Measurements from ENCODE around the gene DUSP1.
A peak's percentile ranks its signal among the peaks of the same experiment; 100 is the strongest.

Gene DUSP1

GRCh38 chr5:172809774-172810173 lies 38.8 kb upstream of the DUSP1 start (continued):
- TF ChIP-seq ZFP3 (CRISPR knock-in tag; IDR thresholded peaks at IDR 0.05) = no peak
- no peak for TF ChIP-seq RARB (CRISPR knock-in tag; IDR thresholded peaks at IDR 0.05)

DNA sequence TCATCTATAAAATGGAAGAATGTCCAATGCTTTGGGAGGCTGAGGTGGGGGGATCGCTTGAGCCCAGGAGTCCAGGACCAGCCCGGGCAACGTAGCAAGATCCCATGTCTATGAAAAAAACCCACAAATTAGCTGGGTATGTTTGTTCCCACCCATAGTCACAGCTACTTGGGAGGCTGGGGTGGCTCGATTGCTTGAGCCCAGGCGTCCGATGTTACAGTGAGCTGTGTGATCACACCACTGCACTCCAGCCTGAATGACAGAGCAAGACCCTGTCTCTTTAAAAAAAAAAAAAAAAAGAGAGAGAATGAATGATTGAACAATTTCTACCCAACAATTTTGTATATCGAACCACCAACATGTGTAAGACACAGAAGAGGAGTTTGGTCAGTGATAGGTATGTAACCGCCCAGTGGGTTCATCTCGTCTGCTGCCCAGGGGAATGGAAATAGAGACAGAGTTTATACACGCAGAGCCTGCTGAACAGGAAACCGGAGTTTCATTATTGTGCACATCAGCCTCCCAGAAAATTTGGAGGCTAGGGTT lies 36.8 kb upstream of the DUSP1 start:
- no peak for ATAC-seq
- TF ChIP-seq CSRNP3 (CRISPR knock-in tag; IDR thresholded peaks at IDR 0.05) (no peak), PPARA (CRISPR knock-in tag; IDR thresholded peaks at IDR 0.05; ENCODE audit: borderline replicate concordance) (no peak), GLIS3 (CRISPR knock-in tag; IDR thresholded peaks at IDR 0.05) (no peak), TOX (CRISPR knock-in tag; IDR thresholded peaks at IDR 0.05; ENCODE audit: borderline replicate concordance) (no peak), BACH2 (CRISPR knock-in tag; IDR thresholded peaks at IDR 0.05; ENCODE audit: borderline replicate concordance) (no peak), TSHZ2 (CRISPR knock-in tag; IDR thresholded peaks at IDR 0.05) (no peak), ZNF8 (CRISPR knock-in tag; IDR thresholded peaks at IDR 0.05) (no peak), TCF4 (CRISPR knock-in tag; IDR thresholded peaks at IDR 0.05; ENCODE audit: borderline replicate concordance) (no peak)
- TF ChIP-seq, protein P1, sequence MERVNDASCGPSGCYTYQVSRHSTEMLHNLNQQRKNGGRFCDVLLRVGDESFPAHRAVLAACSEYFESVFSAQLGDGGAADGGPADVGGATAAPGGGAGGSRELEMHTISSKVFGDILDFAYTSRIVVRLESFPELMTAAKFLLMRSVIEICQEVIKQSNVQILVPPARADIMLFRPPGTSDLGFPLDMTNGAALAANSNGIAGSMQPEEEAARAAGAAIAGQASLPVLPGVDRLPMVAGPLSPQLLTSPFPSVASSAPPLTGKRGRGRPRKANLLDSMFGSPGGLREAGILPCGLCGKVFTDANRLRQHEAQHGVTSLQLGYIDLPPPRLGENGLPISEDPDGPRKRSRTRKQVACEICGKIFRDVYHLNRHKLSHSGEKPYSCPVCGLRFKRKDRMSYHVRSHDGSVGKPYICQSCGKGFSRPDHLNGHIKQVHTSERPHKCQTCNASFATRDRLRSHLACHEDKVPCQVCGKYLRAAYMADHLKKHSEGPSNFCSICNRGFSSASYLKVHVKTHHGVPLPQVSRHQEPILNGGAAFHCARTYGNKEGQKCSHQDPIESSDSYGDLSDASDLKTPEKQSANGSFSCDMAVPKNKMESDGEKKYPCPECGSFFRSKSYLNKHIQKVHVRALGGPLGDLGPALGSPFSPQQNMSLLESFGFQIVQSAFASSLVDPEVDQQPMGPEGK (CRISPR knock-in tag; IDR thresholded peaks at IDR 0.05; ENCODE audit: borderline replicate concordance) = no peak

DNA sequence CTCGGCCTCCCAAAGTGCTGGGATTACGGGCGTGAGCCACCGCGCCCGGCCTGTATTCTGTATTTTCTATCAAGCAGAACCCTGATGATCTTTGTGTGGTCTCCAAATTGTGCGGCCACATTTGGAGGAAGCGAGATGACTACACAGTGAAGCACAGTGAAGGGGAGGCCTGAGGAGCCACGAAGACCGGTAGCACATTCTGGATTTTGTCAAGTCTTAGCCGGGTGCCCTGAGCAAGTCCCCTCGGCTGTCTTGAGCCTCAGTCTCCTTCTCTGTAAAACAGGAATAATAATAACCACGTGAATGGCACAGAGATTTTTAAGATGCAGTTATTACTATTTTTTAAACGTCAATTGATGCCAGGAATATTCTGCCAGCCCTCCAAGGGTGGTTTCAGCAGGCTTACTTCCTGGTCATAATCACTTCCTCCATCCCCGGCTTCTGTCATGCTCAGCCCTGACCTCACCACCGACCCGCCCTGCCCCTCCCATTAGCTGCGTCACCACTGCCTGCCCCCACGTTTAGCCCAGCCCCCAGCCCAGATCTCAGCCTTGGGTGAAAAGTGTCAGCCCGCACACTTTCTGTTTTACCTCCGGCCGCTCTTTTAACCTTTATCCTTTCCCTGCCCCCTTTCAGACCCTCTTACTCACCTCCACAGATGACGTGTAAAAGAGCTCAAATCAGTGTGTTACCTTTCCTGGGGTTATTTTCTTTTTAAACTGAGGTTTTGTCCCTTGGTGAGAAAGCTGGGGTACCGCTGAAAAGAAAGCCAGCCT lies 36.1 kb upstream of the DUSP1 start:
- TF ChIP-seq OSR1 (CRISPR knock-in tag; IDR thresholded peaks at IDR 0.05) (no peak), ARNTL (CRISPR knock-in tag; IDR thresholded peaks at IDR 0.05; ENCODE audit: borderline replicate concordance, low read depth) (no peak), SNAI2 (CRISPR knock-in tag; IDR thresholded peaks at IDR 0.05) (no peak), RARB (CRISPR knock-in tag; IDR thresholded peaks at IDR 0.05) (no peak), TOX (CRISPR knock-in tag; IDR thresholded peaks at IDR 0.05; ENCODE audit: borderline replicate concordance) (no peak), TSHZ2 (CRISPR knock-in tag; IDR thresholded peaks at IDR 0.05) (no peak), ZFP3 (CRISPR knock-in tag; IDR thresholded peaks at IDR 0.05) (no peak), ZNF8 (CRISPR knock-in tag; IDR thresholded peaks at IDR 0.05) (no peak), ZC3H10 (CRISPR knock-in tag; IDR thresholded peaks at IDR 0.05) (no peak), GLIS3 (CRISPR knock-in tag; IDR thresholded peaks at IDR 0.05) (no peak), TCF4 (CRISPR knock-in tag; IDR thresholded peaks at IDR 0.05; ENCODE audit: borderline replicate concordance) (no peak), ZFP30 (CRISPR knock-in tag; IDR thresholded peaks at IDR 0.05) (no peak)
- TF ChIP-seq, protein P2, sequence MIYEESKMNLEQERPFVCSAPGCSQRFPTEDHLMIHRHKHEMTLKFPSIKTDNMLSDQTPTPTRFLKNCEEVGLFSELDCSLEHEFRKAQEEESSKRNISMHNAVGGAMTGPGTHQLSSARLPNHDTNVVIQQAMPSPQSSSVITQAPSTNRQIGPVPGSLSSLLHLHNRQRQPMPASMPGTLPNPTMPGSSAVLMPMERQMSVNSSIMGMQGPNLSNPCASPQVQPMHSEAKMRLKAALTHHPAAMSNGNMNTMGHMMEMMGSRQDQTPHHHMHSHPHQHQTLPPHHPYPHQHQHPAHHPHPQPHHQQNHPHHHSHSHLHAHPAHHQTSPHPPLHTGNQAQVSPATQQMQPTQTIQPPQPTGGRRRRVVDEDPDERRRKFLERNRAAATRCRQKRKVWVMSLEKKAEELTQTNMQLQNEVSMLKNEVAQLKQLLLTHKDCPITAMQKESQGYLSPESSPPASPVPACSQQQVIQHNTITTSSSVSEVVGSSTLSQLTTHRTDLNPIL (CRISPR knock-in tag; IDR thresholded peaks at IDR 0.05; ENCODE audit: low read depth) = no peak
- ATAC-seq = peak; percentile 41; the same call in 1 of the 3 replicates

All from SK-N-SH treated with all-trans-retinoic acid at 6 μM for 48 hours (cell line).